Immature natural killer cell (primary cell): ENCODE results near the gene ID1. TPM values are rescaled to one million over a fixed set of nuclear protein-coding genes. Genes with fewer than 3 reads are reported as not detected.
"Not testable (repeated sequence)": the region's sequence is repeated elsewhere in the genome, so short reads cannot be mapped to it uniquely, and the experiment has no call there.

Experiments used
- DNase-seq, 3 donors: peaks; one replicate each; pipeline ENCODE4 v3.0.0; 2022; ENCODE audit warnings: mixed read lengths in 1 of 3
- H3K27ac Mint-ChIP-seq, 6 donors: one replicate each; pipeline ENCODE4 v1.8.0; 2020; ENCODE audit warnings: mixed read lengths in 6 of 6, mild to moderate bottlenecking in 5 of 6, inconsistent platforms in 4 of 6, moderate library complexity in 3 of 6
- H3K27me3 Mint-ChIP-seq, 3 donors: one replicate each; pipeline ENCODE4 v1.8.0; 2020 to 2021; ENCODE audit warnings: low read depth in 3 of 3, mild to moderate bottlenecking in 3 of 3, mixed read lengths in 3 of 3, moderate library complexity in 3 of 3, inconsistent platforms in 1 of 3
- H3K36me3 Mint-ChIP-seq, 3 donors: one replicate each; pipeline ENCODE4 v1.8.0; 2020; ENCODE audit warnings: mixed read lengths in 3 of 3, inconsistent platforms in 2 of 3, mild to moderate bottlenecking in 2 of 3
- H3K4me1 Mint-ChIP-seq, 2 donors: one replicate each; pipeline ENCODE4 v1.8.0; 2020; ENCODE audit warnings: inconsistent platforms in 2 of 2, mild to moderate bottlenecking in 2 of 2, mixed read lengths in 2 of 2, moderate library complexity in 1 of 2
- H3K4me3 Mint-ChIP-seq, 5 donors: one replicate each; pipeline ENCODE4 v1.8.0; 2020; ENCODE audit warnings: mild to moderate bottlenecking in 5 of 5, mixed read lengths in 5 of 5, inconsistent platforms in 3 of 5, moderate library complexity in 3 of 5
- H3K9me3 Mint-ChIP-seq, 6 donors: one replicate each; pipeline ENCODE4 v1.8.0; 2020; ENCODE audit warnings: mild to moderate bottlenecking in 6 of 6, mixed read lengths in 6 of 6, inconsistent platforms in 4 of 6, moderate library complexity in 3 of 6
- polyA plus RNA-seq, 3 donors: library from polyadenylated mRNA; unstranded; fragments of 300-500 nt; fragmentation: Illumina TruSeq; gene quantifications; one replicate each; pipeline ENCODE4 v1.2.3, GENCODE V29; 2021

Gene ID1
- polyA plus RNA-seq, 3 donors from 2014 or later: 1.4 to 4.2 (median 1.9) TPM

- Mint-ChIP-seq H3K36me3 (no peaks in the 10 kb centered on the region), H3K27ac (no peak overlapping the region), H3K4me1 (peaks cover 0 to 7% of the 10 kb centered on the region in 2 donors), H3K4me3 (no peak overlapping the region), H3K9me3 (no peaks in the 10 kb centered on the region), H3K27me3 (peaks cover 0 to 10% (median 5%) of the 10 kb centered on the region in 3 donors)
- DNase-seq: no peak
Measured at GRCh38 chr20:31597481-31597855, 7.6 kb upstream of the ID1 start.

GRCh38 chr20:31602431-31602778 is 2.7 kb upstream of the ID1 start:
- H3K4me1 Mint-ChIP-seq: peaks cover 27 to 37% of the 10 kb centered on the region in 2 donors
- no peak for DNase-seq
- peak overlapping the region in 2 of 6 donors; percentile 61 to 88 for H3K27ac Mint-ChIP-seq
- H3K36me3 Mint-ChIP-seq: no peaks in the 10 kb centered on the region
- no peaks in the 10 kb centered on the region for H3K9me3 Mint-ChIP-seq
- H3K27me3 Mint-ChIP-seq: peaks cover 20 to 33% (median 24%) of the 10 kb centered on the region in 3 donors
- peak overlapping the region in 2 of 5 donors; percentile 25 to 59 for H3K4me3 Mint-ChIP-seq

DNA sequence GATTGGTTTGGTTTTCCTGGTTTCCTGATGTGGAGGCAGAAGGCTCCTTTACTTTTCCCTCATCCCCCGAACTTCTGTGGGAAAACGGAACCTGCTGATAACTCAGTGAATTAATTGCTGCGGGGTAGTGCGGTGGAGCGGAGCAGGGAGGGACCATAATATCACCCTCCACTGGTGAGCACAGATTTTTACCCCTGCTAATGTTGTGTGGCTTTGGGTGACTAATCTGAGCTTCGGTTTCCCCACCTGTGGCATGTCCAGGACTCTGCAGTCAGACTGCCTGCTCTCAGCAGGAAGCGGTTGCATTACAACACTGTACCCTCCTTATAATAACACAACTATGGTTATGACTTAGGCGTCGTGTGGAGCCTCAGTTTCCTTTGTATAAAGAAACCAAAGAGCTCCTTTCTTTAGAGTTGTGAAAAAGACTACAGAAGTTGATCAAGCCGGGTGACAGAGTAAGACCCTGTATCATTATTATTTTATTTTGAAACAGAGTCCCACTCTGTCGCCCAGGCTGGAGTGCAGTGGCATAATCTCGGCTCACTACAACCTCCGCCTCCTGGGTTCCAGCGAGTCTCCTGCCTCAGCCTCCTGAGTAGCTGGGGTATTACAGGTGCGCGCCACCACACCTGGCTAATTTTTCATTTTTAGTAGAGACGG is 2.2 kb upstream of the ID1 start:
- DNase-seq: peak in 2 of 3 donors; percentile 24 to 55
- H3K4me1 Mint-ChIP-seq: peaks cover 27 to 37% of the 10 kb centered on the region in 2 donors
- H3K27me3 Mint-ChIP-seq: peaks cover 20 to 35% (median 26%) of the 10 kb centered on the region in 3 donors
- H3K27ac Mint-ChIP-seq: peak overlapping the region in 2 of 6 donors; percentile 61 to 88
- H3K36me3 Mint-ChIP-seq: no peaks in the 10 kb centered on the region
- peak overlapping the region in 4 of 5 donors; percentile 28 to 59 (median 55) for H3K4me3 Mint-ChIP-seq
- H3K9me3 Mint-ChIP-seq: no peaks in the 10 kb centered on the region

DNA sequence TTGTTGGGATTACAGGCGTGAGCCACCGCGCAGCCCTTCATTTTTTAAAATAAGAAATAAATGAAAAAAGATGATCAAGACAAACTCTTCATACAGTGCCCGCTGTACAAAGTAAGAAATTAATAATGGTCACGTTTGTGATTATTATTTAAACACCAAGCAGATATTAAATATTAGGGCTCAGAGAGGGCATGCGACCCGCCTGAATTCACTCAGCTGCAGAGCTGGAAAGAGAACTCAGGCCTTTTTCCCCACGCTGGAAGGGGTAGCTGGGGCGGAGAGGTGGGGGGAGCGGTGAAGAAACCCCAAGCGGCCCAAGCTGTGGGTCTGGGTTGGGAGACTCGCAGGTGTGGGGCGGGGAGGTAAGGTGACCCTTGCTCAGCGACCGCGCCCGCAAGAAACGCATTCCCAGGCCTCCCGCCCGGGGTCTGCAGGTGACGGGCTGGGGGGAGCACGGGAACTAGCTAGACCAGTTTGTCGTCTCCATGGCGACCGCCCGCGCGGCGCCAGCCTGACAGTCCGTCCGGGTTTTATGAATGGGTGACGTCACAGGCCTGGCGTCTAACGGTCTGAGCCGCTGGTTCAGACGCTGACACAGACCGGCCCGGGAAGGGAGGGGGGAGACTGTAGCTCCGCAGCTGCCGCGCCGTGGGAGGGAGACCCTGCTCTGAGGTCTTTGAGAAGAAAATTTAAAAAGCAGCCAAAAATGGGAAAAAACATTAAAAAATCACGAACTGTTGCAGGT is 1.1 kb upstream of the ID1 start:
- peak overlapping the region in 5 of 6 donors; percentile 75 to 91 (median 86) for H3K27ac Mint-ChIP-seq
- H3K27me3 Mint-ChIP-seq: peaks cover 20 to 38% (median 26%) of the 10 kb centered on the region in 3 donors

DNA sequence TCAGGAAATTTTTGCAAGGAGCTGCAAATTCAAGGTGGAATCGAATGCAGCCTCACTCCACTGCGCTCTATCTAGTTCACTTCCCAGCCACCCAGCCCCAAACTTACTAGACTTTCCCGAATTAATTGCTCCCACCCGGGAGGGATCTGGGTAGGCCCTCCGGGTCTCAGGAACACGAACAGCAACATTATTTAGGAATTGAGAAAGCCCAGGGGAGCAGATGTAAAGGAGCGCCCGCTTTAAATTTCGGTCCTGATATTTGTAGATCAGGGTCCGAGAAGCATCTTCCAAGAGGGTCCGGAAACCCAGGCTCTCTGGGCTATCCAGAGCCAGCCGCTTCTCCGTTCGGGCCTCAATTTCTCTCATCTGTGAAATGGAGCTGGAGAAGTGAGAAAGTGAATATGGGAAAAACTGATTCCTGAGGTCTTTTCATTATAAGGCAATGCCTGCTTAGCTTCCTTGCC is 490 bp upstream of the ID1 start:
- H3K27me3 Mint-ChIP-seq: peaks cover 20 to 38% (median 26%) of the 10 kb centered on the region in 3 donors
- H3K4me3 Mint-ChIP-seq: peak overlapping the region; percentile 92 to 97 (median 94)
- H3K4me1 Mint-ChIP-seq: peaks cover 27 to 37% of the 10 kb centered on the region in 2 donors
- peak overlapping the region in 5 of 6 donors; percentile 77 to 91 (median 87) for H3K27ac Mint-ChIP-seq
- no peaks in the 10 kb centered on the region for H3K9me3 Mint-ChIP-seq
- H3K36me3 Mint-ChIP-seq: no peaks in the 10 kb centered on the region
- DNase-seq: no peak

More for the DNA sequence above, 1.1 kb upstream of the ID1 start:
- H3K4me3 Mint-ChIP-seq: peak overlapping the region; percentile 92 to 97 (median 94)
- H3K4me1 Mint-ChIP-seq: peaks cover 27 to 37% of the 10 kb centered on the region in 2 donors
- no peaks in the 10 kb centered on the region for H3K9me3 Mint-ChIP-seq
- DNase-seq: peak; percentile 84 to 85 (median 85)
- no peaks in the 10 kb centered on the region for H3K36me3 Mint-ChIP-seq

GRCh38 chr20:31605902-31606803 is 1.1 kb downstream of the ID1 start:
- Mint-ChIP-seq H3K36me3 (no peaks in the 10 kb centered on the region), H3K27ac (peak overlapping the region in 3 of 6 donors; percentile 20 to 88 (median 40)), H3K4me1 (peaks cover 27 to 37% of the 10 kb centered on the region in 2 donors), H3K27me3 (peaks cover 22 to 31% (median 28%) of the 10 kb centered on the region in 3 donors), H3K9me3 (no peaks in the 10 kb centered on the region), H3K4me3 (peak overlapping the region; percentile 92 to 97 (median 94))
- peak in 1 of 3 donors; percentile 10 for DNase-seq

GRCh38 chr20:31606804-31607639 is 1.9 kb downstream of the ID1 start:
- no peak overlapping the region for H3K27ac Mint-ChIP-seq

DNA sequence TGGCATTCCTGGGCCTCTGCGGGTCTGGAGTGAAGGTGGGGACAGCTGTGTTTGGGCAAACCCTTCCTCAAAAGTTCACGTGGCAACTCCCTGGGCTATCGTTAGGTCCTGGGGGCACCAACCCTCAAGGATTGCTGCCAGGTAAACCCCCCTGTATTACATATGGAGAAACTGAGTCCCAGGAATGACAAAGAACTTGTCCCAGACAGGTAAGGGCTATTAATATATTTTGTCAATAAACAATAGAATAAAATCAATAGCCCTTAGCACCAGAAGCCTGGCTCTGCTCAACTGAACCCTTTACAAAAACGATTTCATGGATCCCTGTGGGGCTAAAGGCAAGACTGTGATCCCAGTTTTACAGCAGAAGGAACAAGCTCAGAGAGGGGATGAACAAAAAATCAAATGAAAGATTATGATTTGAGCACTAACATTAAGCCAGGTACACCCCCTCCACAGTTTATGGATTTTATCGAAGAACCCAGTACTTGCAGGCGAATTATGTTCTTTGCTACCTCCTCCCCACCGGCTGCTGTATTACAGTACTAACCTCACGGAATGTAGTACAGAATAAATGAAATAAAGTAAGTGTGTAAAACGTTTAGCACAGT is 2.7 kb downstream of the ID1 start:
- DNase-seq: no peak
- H3K36me3 Mint-ChIP-seq: no peaks in the 10 kb centered on the region
- H3K27ac Mint-ChIP-seq: no peak overlapping the region
- peaks cover 20 to 32% (median 26%) of the 10 kb centered on the region in 3 donors for H3K27me3 Mint-ChIP-seq
- no peaks in the 10 kb centered on the region for H3K9me3 Mint-ChIP-seq
- H3K4me1 Mint-ChIP-seq: peaks cover 27 to 33% of the 10 kb centered on the region in 2 donors
- H3K4me3 Mint-ChIP-seq: peak overlapping the region in 1 of 5 donors; percentile 29

More at GRCh38 chr20:31606804-31607639, 1.9 kb downstream of the ID1 start:
- DNase-seq: no peak
- Mint-ChIP-seq H3K4me1 (peaks cover 27 to 37% of the 10 kb centered on the region in 2 donors), H3K9me3 (no peaks in the 10 kb centered on the region), H3K4me3 (peak overlapping the region in 2 of 5 donors; percentile 93 to 94), H3K27me3 (peaks cover 22 to 34% (median 25%) of the 10 kb centered on the region in 3 donors), H3K36me3 (no peaks in the 10 kb centered on the region)

GRCh38 chr20:31608251-31608945 is 3.3 kb downstream of the ID1 start:
- H3K4me1 Mint-ChIP-seq: peaks cover 27 to 29% of the 10 kb centered on the region in 2 donors
- H3K36me3 Mint-ChIP-seq: no peaks in the 10 kb centered on the region
- H3K27ac Mint-ChIP-seq: no peak overlapping the region
- H3K27me3 Mint-ChIP-seq: peaks cover 20 to 31% (median 24%) of the 10 kb centered on the region in 3 donors
- no peak overlapping the region for H3K4me3 Mint-ChIP-seq
- H3K9me3 Mint-ChIP-seq: no peaks in the 10 kb centered on the region
- no peak for DNase-seq

DNA sequence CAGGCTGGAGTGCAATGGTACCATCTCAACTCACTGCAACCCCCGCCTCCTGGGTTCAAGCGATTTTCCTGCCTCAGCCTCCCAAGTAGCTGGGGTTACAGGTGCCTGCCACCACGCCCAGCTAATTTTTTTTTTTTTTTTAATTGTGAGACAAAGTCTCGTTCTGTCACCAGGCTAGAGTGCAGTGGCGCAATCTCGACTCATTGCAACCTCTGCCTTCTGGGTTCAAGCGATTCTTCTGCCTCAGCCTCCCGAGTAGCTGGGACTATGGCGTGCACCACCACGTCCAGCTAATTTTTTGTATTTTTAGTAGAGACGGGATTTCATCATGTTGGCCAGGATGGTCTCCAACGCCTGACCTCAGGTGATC is 7.2 kb downstream of the ID1 start:
- H3K9me3 Mint-ChIP-seq, H3K36me3 Mint-ChIP-seq, H3K27ac Mint-ChIP-seq, H3K4me1 Mint-ChIP-seq, DNase-seq, H3K4me3 Mint-ChIP-seq: not testable (repeated sequence)
- peaks cover 6 to 11% (median 11%) of the 10 kb centered on the region in 3 donors for H3K27me3 Mint-ChIP-seq

DNA sequence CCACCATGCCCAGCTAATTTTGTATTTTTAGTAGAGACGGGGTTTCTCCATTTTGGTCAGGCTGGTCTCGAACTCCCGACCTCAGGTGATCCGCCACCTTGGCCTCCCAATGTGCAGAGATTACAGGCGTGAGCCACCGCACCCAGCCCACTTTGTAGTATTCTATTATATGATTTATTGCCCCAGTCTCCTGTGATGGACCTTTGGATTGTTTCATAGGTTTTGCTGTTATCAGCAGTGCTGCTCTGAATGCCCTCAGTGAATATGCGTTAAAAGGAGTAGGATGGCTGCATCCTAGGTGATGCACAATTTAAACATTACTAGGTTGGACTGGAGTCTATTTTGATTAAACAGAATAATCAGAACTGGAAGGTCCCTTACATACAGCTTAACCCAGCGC is 10.3 kb downstream of the ID1 start:
- H3K4me3 Mint-ChIP-seq: no peak overlapping the region
- peaks cover 0 to 1% of the 10 kb centered on the region in 2 donors for H3K4me1 Mint-ChIP-seq
- H3K36me3 Mint-ChIP-seq: no peaks in the 10 kb centered on the region
- peaks cover 6 to 10% (median 6%) of the 10 kb centered on the region in 3 donors for H3K27me3 Mint-ChIP-seq
- no peak overlapping the region for H3K27ac Mint-ChIP-seq
- DNase-seq: no peak
- no peaks in the 10 kb centered on the region for H3K9me3 Mint-ChIP-seq
